Measurements from ENCODE around the gene OLIG2.

OLIG2 gene

DNA sequence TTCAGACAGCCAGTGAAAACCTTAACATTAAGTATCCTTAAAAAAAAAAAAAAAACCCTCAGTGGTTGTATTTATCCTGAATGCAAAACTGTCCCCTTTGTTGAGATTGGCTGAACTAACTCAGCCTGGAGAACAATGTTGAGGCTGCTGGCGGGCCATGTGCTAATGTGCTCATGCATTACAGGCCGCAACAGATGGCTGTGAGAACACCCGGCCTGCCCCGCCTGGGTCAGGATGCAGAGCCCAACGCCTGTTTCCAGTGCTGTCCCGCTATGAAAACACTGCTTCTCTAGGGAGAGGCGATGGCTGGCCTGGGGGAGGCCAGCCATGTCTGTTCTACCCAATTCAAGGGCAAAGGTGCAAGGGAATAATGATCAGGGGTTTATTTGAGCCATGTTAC, 13.8 kb downstream of the OLIG2 start:
- TF ChIP-seq, protein P1, sequence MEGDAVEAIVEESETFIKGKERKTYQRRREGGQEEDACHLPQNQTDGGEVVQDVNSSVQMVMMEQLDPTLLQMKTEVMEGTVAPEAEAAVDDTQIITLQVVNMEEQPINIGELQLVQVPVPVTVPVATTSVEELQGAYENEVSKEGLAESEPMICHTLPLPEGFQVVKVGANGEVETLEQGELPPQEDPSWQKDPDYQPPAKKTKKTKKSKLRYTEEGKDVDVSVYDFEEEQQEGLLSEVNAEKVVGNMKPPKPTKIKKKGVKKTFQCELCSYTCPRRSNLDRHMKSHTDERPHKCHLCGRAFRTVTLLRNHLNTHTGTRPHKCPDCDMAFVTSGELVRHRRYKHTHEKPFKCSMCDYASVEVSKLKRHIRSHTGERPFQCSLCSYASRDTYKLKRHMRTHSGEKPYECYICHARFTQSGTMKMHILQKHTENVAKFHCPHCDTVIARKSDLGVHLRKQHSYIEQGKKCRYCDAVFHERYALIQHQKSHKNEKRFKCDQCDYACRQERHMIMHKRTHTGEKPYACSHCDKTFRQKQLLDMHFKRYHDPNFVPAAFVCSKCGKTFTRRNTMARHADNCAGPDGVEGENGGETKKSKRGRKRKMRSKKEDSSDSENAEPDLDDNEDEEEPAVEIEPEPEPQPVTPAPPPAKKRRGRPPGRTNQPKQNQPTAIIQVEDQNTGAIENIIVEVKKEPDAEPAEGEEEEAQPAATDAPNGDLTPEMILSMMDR (IDR thresholded peaks at IDR 0.05; ENCODE audit: low read depth, low read length): no peak
- H3K4me3 ChIP-seq (ENCODE audit: low read depth, low read length): no peak overlapping the region

DNA sequence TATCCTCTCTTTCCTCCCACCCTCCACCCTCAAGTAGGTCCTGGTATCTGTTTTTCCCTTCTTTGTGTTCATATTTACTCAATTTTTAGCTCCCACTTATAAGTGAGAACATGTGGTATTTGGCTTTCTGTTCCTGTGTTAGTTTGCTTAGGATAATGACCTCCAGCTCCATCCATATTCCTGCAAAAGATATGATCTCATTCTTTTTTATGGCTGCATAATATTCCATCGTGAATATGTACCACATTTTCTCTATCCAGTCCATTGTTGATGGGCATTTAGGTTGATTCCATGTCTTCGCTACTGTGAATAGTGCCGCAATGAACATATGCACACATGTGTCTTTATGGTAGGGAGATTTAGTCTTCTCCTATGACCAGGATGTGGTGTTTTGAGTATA, 14.5 kb downstream of the OLIG2 start:
- no peak overlapping the region for H3K4me3 ChIP-seq (ENCODE audit: low read depth, low read length)
- TF ChIP-seq, protein P1 (IDR thresholded peaks at IDR 0.05; ENCODE audit: low read depth, low read length): no peak

DNA sequence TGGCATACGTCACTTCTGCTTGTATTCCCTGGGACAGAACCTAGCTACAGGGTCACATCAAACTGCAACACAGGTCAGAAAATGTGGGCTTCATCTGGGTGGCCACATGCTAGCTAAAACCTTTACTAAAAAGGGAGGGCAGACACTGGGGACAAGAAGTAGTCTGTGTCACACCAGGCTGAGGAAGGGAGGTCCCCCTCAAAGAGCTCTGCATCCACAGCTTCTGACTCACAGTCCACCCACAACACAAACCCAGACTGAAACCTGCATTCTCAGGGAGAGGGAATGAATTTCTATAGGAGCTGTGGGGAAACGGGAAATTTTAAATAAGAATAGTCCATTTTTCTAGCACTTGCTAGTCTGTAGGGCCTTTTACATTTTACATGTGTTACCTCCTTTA, 16.2 kb downstream of the OLIG2 start:
- TF ChIP-seq, protein P1 (IDR thresholded peaks at IDR 0.05; ENCODE audit: low read depth, low read length): no peak
- H3K4me3 ChIP-seq (ENCODE audit: low read depth, low read length): no peak overlapping the region

DNA sequence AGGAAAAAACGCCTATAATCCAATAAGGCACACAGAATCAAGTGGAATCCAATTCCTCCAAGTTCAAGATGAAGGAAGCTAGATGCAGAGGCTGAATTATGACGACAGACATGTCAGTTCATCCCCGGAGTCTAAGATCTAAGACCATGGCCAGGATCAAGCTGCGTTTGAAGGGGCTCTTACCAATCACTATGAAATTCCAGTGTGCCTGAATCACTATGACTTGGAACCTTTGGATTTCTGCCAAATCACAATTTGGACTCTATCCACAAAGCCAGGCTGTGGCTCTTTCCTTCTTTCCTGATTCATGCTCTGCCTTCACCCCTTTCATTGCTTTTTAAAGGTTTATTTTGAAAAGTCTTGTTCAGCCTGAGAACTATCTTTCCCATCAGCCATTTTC, 17.1 kb downstream of the OLIG2 start:
- TF ChIP-seq, protein P1 (IDR thresholded peaks at IDR 0.05; ENCODE audit: low read depth, low read length): no peak
- no peak overlapping the region for H3K4me3 ChIP-seq (ENCODE audit: low read depth, low read length)

DNA sequence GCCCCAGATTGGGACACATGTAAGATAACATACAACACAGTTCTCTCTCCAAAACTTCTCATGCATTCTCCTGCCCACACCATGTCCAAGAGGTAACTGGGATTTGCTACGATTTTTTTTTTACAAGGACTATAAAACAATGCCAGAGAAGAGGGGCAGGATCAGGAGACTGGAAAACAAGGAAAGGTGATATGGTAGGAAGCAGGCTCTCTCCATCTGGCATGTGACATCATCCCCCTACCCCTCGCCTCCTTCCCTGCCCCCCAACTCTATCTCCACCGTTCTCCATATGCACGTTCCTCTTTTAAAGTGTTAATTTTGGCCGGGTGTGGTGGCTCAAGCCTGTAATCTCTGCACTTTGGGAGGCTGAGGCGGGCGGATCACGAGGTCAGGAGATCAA, 20.7 kb downstream of the OLIG2 start:
- H3K4me3 ChIP-seq (ENCODE audit: low read depth, low read length): no peak overlapping the region
- TF ChIP-seq, protein P1 (IDR thresholded peaks at IDR 0.05; ENCODE audit: low read depth, low read length): no peak

DNA sequence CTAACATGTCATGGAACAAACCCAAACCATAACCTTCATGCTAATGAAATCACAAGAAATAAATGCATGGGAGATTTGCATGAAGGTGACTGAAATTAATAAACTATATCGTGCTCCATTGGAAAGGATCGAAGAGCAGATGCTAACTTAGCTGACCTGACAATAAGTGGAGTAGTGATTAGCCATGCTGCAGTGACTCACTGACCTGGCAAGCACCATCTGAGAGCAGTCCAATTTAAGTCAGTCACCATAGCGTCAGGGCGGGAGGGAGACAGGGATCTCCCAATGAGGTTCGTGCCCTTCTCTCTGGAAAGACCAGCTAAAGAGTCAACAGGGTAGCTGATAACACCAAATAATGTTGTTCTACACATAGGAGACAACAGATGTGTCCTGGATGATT, 21.5 kb downstream of the OLIG2 start:
- H3K4me3 ChIP-seq (ENCODE audit: low read depth, low read length): no peak overlapping the region
- TF ChIP-seq, protein P1 (IDR thresholded peaks at IDR 0.05; ENCODE audit: low read depth, low read length): no peak

DNA sequence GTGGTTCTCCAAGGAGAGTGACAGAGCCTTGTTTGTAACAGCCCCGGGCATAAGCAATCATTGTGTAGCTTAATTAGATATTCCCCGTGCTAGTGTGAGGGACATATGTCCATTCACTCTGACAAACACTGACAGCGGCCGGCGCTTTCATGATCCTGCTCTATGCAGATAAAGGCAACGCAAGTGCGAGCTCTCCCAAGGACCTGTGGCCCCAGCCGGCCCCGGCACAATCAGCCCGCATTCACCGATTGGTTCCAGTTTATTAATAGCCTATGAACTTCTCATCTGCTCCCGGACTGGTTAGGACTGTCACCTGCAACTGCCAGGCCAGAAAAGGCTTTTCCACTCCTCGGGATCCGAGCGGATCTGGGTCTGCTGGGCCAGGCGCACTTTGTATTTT, 26.2 kb downstream of the OLIG2 start:
- H3K4me3 ChIP-seq (ENCODE audit: low read depth, low read length): no peak overlapping the region
- TF ChIP-seq, protein P1 (IDR thresholded peaks at IDR 0.05; ENCODE audit: low read depth, low read length): no peak

Data from WI38 (cell line).